8988T (cell line): ENCODE measurements around the gene ELAVL1.
"Not testable (repeated sequence)": the region's sequence is repeated elsewhere in the genome, so short reads cannot be mapped to it uniquely, and the experiment has no call there.

Experiments
- DNase-seq: peaks from one replicate; pipeline ENCODE4 v3.0.0; 2011

Gene ELAVL1

GRCh38 chr19:8005534-8006256, at the start of gene ELAVL1:
Gene ELAVL1 (minus strand): TSS chr19:8005641. CDS start chr19:7991815, 13,826 bp downstream.
- DNase-seq, result peak; percentile 96

- no peak for DNase-seq
Measured at GRCh38 chr19:8054169-8054568, 48.7 kb upstream of the ELAVL1 start.

- DNase-seq, result no peak
Measured at GRCh38 chr19:8052464-8052859, 47.0 kb upstream of the ELAVL1 start, which contains the start of gene CCL25. Gene CCL25 (plus strand): TSS chr19:8052760. CDS start chr19:8053050, 290 bp downstream.

- DNase-seq, result peak; percentile 61
Measured at GRCh38 chr19:8050274-8051096, 45.0 kb upstream of the ELAVL1 start.

GRCh38 chr19:8046569-8047165, 41.2 kb upstream of the ELAVL1 start:
- no peak for DNase-seq

- DNase-seq, result no peak
Measured at GRCh38 chr19:8045872-8046568, 40.6 kb upstream of the ELAVL1 start.

GRCh38 chr19:8044018-8044417, 38.6 kb upstream of the ELAVL1 start:
- DNase-seq, result no peak

GRCh38 chr19:8042900-8043299, 37.5 kb upstream of the ELAVL1 start:
- DNase-seq, result no peak

- no peak for DNase-seq
Measured at GRCh38 chr19:8041531-8041931, 36.1 kb upstream of the ELAVL1 start.

- no peak for DNase-seq
Measured at GRCh38 chr19:8039231-8039630, 33.8 kb upstream of the ELAVL1 start.

GRCh38 chr19:8038815-8039214, 33.4 kb upstream of the ELAVL1 start:
- DNase-seq, result no peak

GRCh38 chr19:8036434-8037099, 31.1 kb upstream of the ELAVL1 start:
- DNase-seq, result no peak

- no peak for DNase-seq
Measured at GRCh38 chr19:8034178-8034525, 28.7 kb upstream of the ELAVL1 start.

- not testable (repeated sequence) for DNase-seq
Measured at GRCh38 chr19:8033287-8034177, 28.1 kb upstream of the ELAVL1 start.

GRCh38 chr19:8030960-8031359, 25.5 kb upstream of the ELAVL1 start:
- no peak for DNase-seq

- DNase-seq, result no peak
Measured at GRCh38 chr19:8028951-8029491, 23.6 kb upstream of the ELAVL1 start.

- no peak for DNase-seq
Measured at GRCh38 chr19:8025316-8025715, 19.9 kb upstream of the ELAVL1 start.

GRCh38 chr19:8024256-8024655, 18.8 kb upstream of the ELAVL1 start:
- not testable (repeated sequence) for DNase-seq

GRCh38 chr19:8023371-8023770, 17.9 kb upstream of the ELAVL1 start:
- no peak for DNase-seq

- DNase-seq, result no peak
Measured at GRCh38 chr19:8022275-8022674, 16.8 kb upstream of the ELAVL1 start.

GRCh38 chr19:8021374-8021773, 15.9 kb upstream of the ELAVL1 start:
- no peak for DNase-seq
